Astrocyte (in vitro differentiated cells and primary cell): ENCODE data around the gene SCCPDH. TPM values are rescaled to one million over a fixed set of nuclear protein-coding genes. Genes with fewer than 3 reads are reported as not detected.
A peak's percentile ranks its signal among the peaks of the same experiment; 100 is the strongest.

Experiments used
- DNase-seq: peaks from one replicate; pipeline ENCODE4 v3.0.0-alpha.2; 2010; ENCODE audit warnings: low read depth
- FAIRE-seq: peaks from 2 replicates; lab custom pipeline; 2011; peaks lifted over from hg19 to GRCh38; lab: Jason Lieb, UNC
- H2AFZ ChIP-seq: 2 replicates; pipeline ENCODE4 v1.6.0; 2012; ENCODE audit warnings: low read depth, low read length, inconsistent platforms
- H3K27ac ChIP-seq: 2 replicates; pipeline ENCODE4 v1.5.1; 2011; ENCODE audit warnings: low read depth, low read length, inconsistent platforms
- H3K27me3 ChIP-seq: 2 replicates; pipeline ENCODE4 v1.6.0; 2011; ENCODE audit warnings: low read length, inconsistent platforms; ENCODE audit not compliant: insufficient read depth
- H3K36me3 ChIP-seq: 2 replicates; pipeline ENCODE4 v1.5.1; 2011; ENCODE audit warnings: low read length, inconsistent platforms; ENCODE audit not compliant: insufficient read depth
- H3K4me1 ChIP-seq: 2 replicates; pipeline ENCODE4 v1.5.1; 2011; ENCODE audit warnings: low read length, inconsistent platforms; ENCODE audit not compliant: insufficient read depth
- H3K4me2 ChIP-seq: 2 replicates; pipeline ENCODE4 v1.6.0; 2012; ENCODE audit warnings: low read length, inconsistent platforms
- H3K4me3 ChIP-seq: 2 replicates; pipeline ENCODE4 v1.5.1; 2011; ENCODE audit warnings: low read depth, mild to moderate bottlenecking, low read length, inconsistent platforms; ENCODE audit not compliant: insufficient read depth
- H3K79me2 ChIP-seq: 2 replicates; pipeline ENCODE4 v1.6.0; 2012; ENCODE audit warnings: mild to moderate bottlenecking, low read length, inconsistent platforms; ENCODE audit not compliant: insufficient read depth
- H3K9ac ChIP-seq: 2 replicates; pipeline ENCODE4 v1.6.0; 2012; ENCODE audit warnings: mild to moderate bottlenecking, low read length, inconsistent platforms
- H3K9me3 ChIP-seq: 2 replicates; pipeline ENCODE4 v1.5.1; 2012; ENCODE audit warnings: low read depth, mild to moderate bottlenecking, low read length, inconsistent platforms; ENCODE audit not compliant: insufficient read depth
- H4K20me1 ChIP-seq: 2 replicates; pipeline ENCODE4 v1.6.0; 2012; ENCODE audit warnings: low read length, inconsistent platforms; ENCODE audit not compliant: insufficient read depth
- H3K27ac Mint-ChIP-seq: one replicate; pipeline ENCODE4 v1.8.0; 2021; ENCODE audit warnings: mild to moderate bottlenecking, mixed read lengths; ENCODE audit not compliant: unreplicated experiment
- H3K27me3 Mint-ChIP-seq: one replicate; pipeline ENCODE4 v1.8.0; 2021; ENCODE audit warnings: low read depth, mixed read lengths; ENCODE audit not compliant: unreplicated experiment
- H3K36me3 Mint-ChIP-seq: one replicate; pipeline ENCODE4 v1.8.0; 2021; ENCODE audit warnings: low read depth, mixed read lengths; ENCODE audit not compliant: unreplicated experiment
- H3K4me1 Mint-ChIP-seq: one replicate; pipeline ENCODE4 v1.8.0; 2021; ENCODE audit warnings: low read depth, mixed read lengths; ENCODE audit not compliant: unreplicated experiment
- H3K4me3 Mint-ChIP-seq: one replicate; pipeline ENCODE4 v1.8.0; 2021; ENCODE audit warnings: mild to moderate bottlenecking, moderate library complexity, mixed read lengths; ENCODE audit not compliant: unreplicated experiment
- H3K9me3 Mint-ChIP-seq: one replicate; pipeline ENCODE4 v1.8.0; 2021; ENCODE audit warnings: mild to moderate bottlenecking, mixed read lengths; ENCODE audit not compliant: unreplicated experiment
- EZH2 ChIP-seq: IDR thresholded peaks from 2 replicates; pipeline ENCODE4 v1.6.1; 2012; ENCODE audit warnings: mild to moderate bottlenecking, low read length, inconsistent platforms; ENCODE audit not compliant: insufficient read depth
- total RNA-seq: library from RNA; stranded (reverse); gene quantifications from 2 replicates; pipeline ENCODE4 v1.2.1, GENCODE V29; 2021
- TF ChIP-seq, protein P1 (sequence below): IDR thresholded peaks from 2 replicates; pipeline ENCODE4 v1.5.1; 2011; ENCODE audit warnings: low read depth, mild to moderate bottlenecking, inconsistent platforms, low read length, moderate library complexity; ENCODE audit not compliant: insufficient read depth

SCCPDH gene
- total RNA-seq, 1 donor from 2014 or later = 25.0 TPM

DNA sequence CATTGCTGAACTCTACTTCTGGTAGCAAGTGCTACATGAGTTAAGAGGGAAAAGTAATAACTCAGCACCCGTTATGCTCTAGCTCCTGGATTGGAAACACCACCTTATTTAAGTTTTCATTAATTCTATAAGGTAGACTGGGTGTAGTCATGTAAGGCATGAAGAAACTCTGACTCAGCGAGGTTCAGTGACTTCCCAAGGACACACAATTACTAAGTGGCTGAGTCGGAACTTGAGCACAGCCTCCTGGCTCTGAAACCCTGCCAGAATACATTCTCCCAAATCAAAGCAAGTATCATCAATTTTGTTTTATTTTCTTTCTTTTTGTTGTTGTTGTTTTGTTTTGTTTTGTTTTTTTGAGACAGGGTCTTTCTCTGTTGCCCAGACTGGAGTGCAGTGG is 29.1 kb upstream of the SCCPDH start:
- TF ChIP-seq, protein P1, sequence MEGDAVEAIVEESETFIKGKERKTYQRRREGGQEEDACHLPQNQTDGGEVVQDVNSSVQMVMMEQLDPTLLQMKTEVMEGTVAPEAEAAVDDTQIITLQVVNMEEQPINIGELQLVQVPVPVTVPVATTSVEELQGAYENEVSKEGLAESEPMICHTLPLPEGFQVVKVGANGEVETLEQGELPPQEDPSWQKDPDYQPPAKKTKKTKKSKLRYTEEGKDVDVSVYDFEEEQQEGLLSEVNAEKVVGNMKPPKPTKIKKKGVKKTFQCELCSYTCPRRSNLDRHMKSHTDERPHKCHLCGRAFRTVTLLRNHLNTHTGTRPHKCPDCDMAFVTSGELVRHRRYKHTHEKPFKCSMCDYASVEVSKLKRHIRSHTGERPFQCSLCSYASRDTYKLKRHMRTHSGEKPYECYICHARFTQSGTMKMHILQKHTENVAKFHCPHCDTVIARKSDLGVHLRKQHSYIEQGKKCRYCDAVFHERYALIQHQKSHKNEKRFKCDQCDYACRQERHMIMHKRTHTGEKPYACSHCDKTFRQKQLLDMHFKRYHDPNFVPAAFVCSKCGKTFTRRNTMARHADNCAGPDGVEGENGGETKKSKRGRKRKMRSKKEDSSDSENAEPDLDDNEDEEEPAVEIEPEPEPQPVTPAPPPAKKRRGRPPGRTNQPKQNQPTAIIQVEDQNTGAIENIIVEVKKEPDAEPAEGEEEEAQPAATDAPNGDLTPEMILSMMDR = no peak
- no peak for TF ChIP-seq EZH2
- Histone ChIP-seq H3K27ac (no peak overlapping the region), H4K20me1 (no peaks in the 10 kb centered on the region), H3K9ac (no peak overlapping the region), H3K4me1 (peaks cover 11% of the 10 kb centered on the region), H3K27me3 (no peaks in the 10 kb centered on the region), H3K9me3 (peaks cover 3% of the 10 kb centered on the region), H3K36me3 (no peaks in the 10 kb centered on the region), H3K4me2 (no peak overlapping the region), H2AFZ (no peak overlapping the region), H3K79me2 (no peaks in the 10 kb centered on the region), H3K4me3 (no peak overlapping the region)
- H3K27ac Mint-ChIP-seq = no peak overlapping the region
- no peak overlapping the region for H3K4me3 Mint-ChIP-seq
- H3K36me3 Mint-ChIP-seq = no peaks in the 10 kb centered on the region
- no peaks in the 10 kb centered on the region for H3K27me3 Mint-ChIP-seq
- no peak for FAIRE-seq
- H3K4me1 Mint-ChIP-seq = no peaks in the 10 kb centered on the region
- peaks cover 20% of the 10 kb centered on the region for H3K9me3 Mint-ChIP-seq
- DNase-seq = no peak

DNA sequence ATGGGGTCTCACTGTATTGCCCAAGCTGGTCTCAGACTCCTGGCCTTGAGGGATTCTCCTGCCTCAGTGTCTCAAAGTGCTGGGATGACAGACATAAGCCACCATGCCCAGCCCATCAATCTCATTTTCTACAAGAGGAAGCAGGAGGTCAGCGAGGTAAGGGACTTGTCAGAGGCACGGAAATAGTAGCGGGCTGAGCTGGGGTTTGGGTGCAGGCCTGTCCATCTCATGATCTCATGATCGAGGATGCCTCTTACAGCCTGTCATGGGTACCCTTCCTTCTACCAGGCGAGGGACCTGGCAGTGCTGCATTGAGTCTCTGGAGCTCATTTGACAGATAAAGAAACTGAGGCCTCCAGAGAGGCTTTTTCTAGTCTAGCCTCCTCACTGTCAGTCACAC is 28.5 kb upstream of the SCCPDH start:
- FAIRE-seq (no peak), DNase-seq (no peak)
- Mint-ChIP-seq H3K4me3 (no peak overlapping the region), H3K36me3 (no peaks in the 10 kb centered on the region), H3K27ac (no peak overlapping the region), H3K27me3 (no peaks in the 10 kb centered on the region), H3K9me3 (peaks cover 20% of the 10 kb centered on the region), H3K4me1 (no peaks in the 10 kb centered on the region)
- Histone ChIP-seq H4K20me1 (no peaks in the 10 kb centered on the region), H2AFZ (no peak overlapping the region), H3K9me3 (peaks cover 3% of the 10 kb centered on the region), H3K27me3 (no peaks in the 10 kb centered on the region), H3K79me2 (no peaks in the 10 kb centered on the region), H3K9ac (no peak overlapping the region), H3K4me1 (peaks cover 11% of the 10 kb centered on the region), H3K27ac (no peak overlapping the region), H3K36me3 (no peaks in the 10 kb centered on the region), H3K4me2 (no peak overlapping the region), H3K4me3 (no peak overlapping the region)
- TF ChIP-seq, protein P1 = no peak
- TF ChIP-seq EZH2 = no peak

DNA sequence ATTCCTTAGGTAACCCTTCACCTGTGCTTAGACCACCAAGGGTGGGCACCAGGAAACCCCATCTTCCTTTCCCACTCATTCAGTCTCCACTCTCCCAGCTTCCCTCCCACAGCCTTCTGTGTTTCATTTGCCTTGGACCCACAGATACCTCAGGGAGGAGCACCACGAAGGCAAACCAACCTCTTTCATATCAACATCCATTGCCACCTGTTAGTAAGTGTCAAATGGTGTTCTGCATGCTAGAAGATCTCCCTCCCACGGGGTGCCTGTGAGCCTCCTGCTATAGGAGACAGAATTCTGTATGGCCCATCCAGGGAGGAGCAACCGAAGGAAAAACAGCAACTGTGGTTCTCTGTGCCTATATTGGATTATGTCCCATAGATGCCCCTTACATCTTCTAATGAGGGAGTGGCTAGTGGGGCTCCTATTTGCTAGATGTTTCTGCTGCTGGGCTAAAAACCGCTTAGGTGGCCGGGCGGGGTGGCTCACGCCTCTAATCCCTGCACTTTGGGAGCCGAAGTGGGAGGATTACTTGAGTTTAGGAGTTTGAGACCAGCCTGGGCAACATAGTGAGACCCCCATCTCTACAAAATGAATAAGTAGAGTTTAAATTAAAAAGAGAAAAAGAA is 25.6 kb upstream of the SCCPDH start:
- H3K4me3 ChIP-seq = peak overlapping the region; percentile 29
- FAIRE-seq (no peak), DNase-seq (no peak)
- peaks cover 11% of the 10 kb centered on the region for H3K4me1 ChIP-seq
- peak overlapping the region; percentile 75 for H3K4me2 ChIP-seq
- Mint-ChIP-seq H3K4me1 (no peaks in the 10 kb centered on the region), H3K27me3 (no peaks in the 10 kb centered on the region), H3K36me3 (no peaks in the 10 kb centered on the region), H3K9me3 (peaks cover 8% of the 10 kb centered on the region), H3K4me3 (peak overlapping the region; percentile 43), H3K27ac (peak overlapping the region; percentile 10)
- H2AFZ ChIP-seq = peak overlapping the region; percentile 71
- H3K9me3 ChIP-seq = peaks cover 1% of the 10 kb centered on the region
- TF ChIP-seq, protein P1 = no peak
- TF ChIP-seq EZH2 = no peak
- H3K9ac ChIP-seq = peak overlapping the region; percentile 73
- H3K36me3 ChIP-seq = no peaks in the 10 kb centered on the region
- H3K79me2 ChIP-seq = no peaks in the 10 kb centered on the region
- no peaks in the 10 kb centered on the region for H4K20me1 ChIP-seq
- peak overlapping the region; percentile 64 for H3K27ac ChIP-seq
- H3K27me3 ChIP-seq = no peaks in the 10 kb centered on the region
